ENCODE measurements around the gene SCTR.

The SCTR gene

DNA sequence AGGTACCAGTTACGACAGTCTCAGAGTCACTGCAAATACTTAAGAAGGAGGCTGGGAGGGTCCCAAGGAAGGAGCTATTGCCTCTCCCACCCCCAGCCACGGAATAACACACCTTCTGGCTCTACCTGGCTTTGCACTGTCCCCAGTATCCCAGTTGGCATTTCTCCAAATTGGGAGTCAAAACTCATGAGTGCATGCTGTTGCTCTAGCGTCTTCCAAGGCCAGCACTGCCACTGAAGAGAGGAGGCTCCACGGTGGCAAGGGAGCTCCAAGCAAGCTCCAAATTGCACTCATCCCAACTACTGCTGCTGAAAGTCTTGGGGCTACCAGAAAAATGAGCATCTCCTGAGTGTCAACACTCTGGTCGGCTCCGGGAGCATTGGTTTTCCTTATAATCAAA is 1.6 kb downstream of the SCTR start:
- FAIRE-seq (no peak), DNase-seq (ENCODE audit: insufficient read length) (no peak)
- no peak for TF ChIP-seq POLR2AphosphoS5 (IDR thresholded peaks at IDR 0.05; ENCODE audit: low read depth, low read length)
- TF ChIP-seq POLR2A (IDR thresholded peaks at IDR 0.05; ENCODE audit: low read depth, low read length), result no peak
- no peak for TF ChIP-seq TAF1 (IDR thresholded peaks at IDR 0.05; ENCODE audit: borderline replicate concordance, low read depth, low read length)

DNA sequence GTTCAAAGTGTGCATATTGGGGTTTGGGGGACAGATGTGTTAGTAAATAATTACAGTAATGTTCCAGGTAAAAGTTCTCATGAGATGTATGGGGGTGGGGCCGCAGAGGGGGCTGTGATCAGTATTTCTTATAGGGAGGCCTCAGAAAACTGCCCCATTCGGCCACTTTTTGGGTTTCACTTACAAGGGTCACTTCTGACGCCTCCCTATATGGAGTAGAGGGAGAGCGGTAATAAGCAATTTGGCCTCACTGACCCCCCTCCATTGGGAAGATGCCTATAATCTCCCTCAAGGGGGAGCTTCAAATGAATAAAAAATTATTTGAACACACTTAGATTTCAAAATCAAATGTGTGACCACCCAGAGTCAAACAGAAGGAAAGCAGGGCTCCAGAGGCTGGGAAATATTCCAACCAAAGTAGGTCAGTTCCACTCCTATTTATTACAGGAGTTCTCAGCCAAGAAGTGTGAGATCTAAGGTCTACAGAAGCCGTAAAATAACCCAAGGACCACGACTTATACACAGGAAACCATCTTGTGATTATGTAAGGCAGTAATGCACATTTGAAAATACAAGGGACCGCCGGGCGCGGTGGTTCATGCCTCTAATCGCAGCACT is 2.7 kb downstream of the SCTR start:
- TF ChIP-seq TAF1 (IDR thresholded peaks at IDR 0.05; ENCODE audit: borderline replicate concordance, low read depth, low read length), result no peak
- no peak for TF ChIP-seq POLR2A (IDR thresholded peaks at IDR 0.05; ENCODE audit: low read depth, low read length)
- no peak for TF ChIP-seq POLR2AphosphoS5 (IDR thresholded peaks at IDR 0.05; ENCODE audit: low read depth, low read length)
- DNase-seq (ENCODE audit: insufficient read length) (no peak), FAIRE-seq (no peak)

DNA sequence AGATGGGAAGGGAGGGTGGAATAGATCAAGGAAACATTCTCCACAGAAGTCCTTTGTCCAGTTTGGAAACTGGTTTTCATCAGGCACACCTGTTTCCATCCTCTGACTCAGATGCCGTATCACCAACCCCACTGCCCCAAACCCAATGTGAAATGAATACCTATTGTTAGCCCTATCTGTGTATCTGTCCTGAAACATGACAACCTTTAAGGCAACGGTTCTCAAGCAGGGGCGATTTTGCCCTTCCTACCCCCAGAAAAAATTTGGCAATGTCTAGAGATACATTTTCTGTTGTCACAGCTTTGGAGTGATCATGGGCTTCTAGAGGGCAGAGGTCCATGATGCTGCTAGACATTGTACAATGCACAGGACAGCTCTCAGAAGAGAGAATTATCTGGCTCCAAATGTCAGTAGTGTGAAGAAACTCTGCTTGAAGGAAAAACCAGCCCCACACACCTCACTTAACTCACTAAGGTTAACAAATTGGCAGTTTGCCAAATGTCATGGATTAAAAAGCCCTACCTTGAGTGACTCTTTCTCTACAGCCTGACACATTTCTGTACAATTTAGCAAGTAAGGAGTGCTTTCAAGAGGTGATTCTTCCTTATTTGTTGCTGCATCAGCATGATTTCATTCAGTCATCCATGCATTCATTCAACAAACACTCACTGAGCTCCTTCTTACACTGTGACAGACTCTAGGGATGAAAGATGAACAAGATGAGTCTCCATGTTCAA is 3.4 kb downstream of the SCTR start:
- FAIRE-seq, result no peak
- DNase-seq (ENCODE audit: insufficient read length), result no peak

DNA sequence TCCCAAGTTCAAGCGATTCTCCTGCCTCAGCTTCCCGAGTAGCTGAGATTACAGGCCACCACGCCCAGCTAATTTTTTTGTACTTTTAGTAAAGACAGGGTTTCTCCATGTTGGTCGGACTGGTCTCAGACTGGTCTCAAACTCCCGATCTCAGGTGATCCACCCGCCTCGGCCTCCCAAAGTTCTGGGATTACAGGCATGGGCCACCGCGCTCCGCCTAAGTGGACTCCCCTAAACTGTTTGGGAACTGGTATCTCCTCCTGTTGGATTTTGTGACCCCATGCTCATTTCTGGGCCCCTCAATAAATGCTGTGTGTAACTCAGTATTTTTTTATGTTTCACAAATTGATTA is 5.2 kb downstream of the SCTR start:
- TF ChIP-seq TAF1 (IDR thresholded peaks at IDR 0.05; ENCODE audit: borderline replicate concordance, low read depth, low read length) (no peak), POLR2A (IDR thresholded peaks at IDR 0.05; ENCODE audit: low read depth, low read length) (no peak), POLR2AphosphoS5 (IDR thresholded peaks at IDR 0.05; ENCODE audit: low read depth, low read length) (no peak)
- DNase-seq (ENCODE audit: insufficient read length), result no peak
- FAIRE-seq, result no peak

More for the DNA sequence above, 3.4 kb downstream of the SCTR start:
- TF ChIP-seq TAF1 (IDR thresholded peaks at IDR 0.05; ENCODE audit: borderline replicate concordance, low read depth, low read length), result no peak
- TF ChIP-seq POLR2A (IDR thresholded peaks at IDR 0.05; ENCODE audit: low read depth, low read length), result no peak
- TF ChIP-seq POLR2AphosphoS5 (IDR thresholded peaks at IDR 0.05; ENCODE audit: low read depth, low read length), result no peak

DNA sequence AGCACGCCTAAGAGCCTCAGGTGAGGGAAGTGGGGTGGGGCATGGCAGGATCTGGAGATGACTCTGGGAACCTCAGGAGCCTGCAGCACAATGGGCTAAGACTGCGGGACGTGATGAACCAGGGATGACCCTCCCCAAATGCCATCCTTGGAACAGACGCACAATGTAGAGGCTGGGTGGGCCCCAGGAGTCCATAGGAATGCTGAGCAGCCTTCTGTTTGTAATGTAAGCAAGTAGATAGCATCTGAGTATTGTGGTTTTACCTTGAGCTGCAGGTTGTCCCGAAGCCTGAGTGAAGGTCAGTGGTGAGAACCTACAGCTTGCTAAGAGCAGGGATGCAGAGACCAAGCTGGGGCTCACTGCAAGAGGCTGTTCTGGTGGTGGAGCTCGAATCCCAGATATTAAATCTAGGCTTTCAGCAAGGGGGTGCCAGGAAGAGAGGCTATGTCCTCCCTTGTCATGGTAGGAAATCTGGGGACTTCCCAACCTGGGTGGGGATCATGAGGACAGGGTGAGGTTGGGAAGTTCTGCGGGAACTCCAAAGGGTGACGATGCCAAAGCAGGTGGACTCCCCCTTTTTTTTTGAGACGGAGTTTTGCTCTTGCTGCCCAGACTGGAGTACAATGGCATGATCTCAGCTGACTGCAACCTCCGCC is 5.8 kb downstream of the SCTR start:
- TF ChIP-seq POLR2AphosphoS5 (IDR thresholded peaks at IDR 0.05; ENCODE audit: low read depth, low read length), result no peak
- no peak for TF ChIP-seq TAF1 (IDR thresholded peaks at IDR 0.05; ENCODE audit: borderline replicate concordance, low read depth, low read length)
- TF ChIP-seq POLR2A (IDR thresholded peaks at IDR 0.05; ENCODE audit: low read depth, low read length), result no peak
- DNase-seq (ENCODE audit: insufficient read length) (no peak), FAIRE-seq (no peak)

DNA sequence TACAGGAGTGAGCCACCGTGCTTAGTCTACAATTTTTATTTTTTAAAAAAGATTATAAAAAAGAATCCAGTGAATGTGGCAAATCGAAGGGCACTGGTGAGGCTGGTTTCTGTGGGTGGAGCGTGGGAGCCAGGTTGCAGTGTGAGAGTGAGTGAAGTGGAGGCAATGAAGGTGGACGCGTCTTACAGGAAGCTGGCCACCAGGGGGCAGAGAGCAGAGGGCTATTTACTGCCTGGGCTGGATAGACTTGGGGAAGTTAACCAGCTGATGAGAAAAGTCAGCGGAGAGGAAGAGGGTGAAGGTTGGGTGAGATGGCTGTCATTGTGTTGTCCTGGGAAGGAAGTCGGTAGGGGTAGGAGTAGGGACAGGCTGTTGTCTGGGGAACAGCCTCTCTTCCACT is 6.8 kb downstream of the SCTR start:
- FAIRE-seq (peak; percentile 86), DNase-seq (ENCODE audit: insufficient read length) (peak; percentile 50)
- TF ChIP-seq POLR2A (IDR thresholded peaks at IDR 0.05; ENCODE audit: low read depth, low read length) (no peak), TAF1 (IDR thresholded peaks at IDR 0.05; ENCODE audit: borderline replicate concordance, low read depth, low read length) (no peak), POLR2AphosphoS5 (IDR thresholded peaks at IDR 0.05; ENCODE audit: low read depth, low read length) (no peak)

DNA sequence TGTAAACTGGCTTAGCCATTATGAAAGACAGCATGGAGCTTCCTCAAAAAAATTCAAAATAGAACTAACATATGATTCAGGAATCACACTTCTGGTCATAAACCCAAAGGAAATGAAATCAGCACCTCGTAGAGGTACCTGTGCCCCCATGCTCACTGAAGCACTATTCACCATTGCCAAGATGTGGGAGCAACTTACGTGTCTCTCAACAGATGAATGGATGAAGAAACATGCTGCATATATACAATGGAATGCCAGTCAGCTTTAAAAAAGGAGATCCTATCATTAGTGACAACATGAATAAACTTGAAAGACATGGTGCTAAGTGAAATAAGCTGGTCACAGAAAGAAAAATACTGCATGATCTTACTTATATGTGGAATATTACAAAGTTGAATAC is 8.2 kb downstream of the SCTR start:
- TF ChIP-seq POLR2AphosphoS5 (IDR thresholded peaks at IDR 0.05; ENCODE audit: low read depth, low read length) (no peak), TAF1 (IDR thresholded peaks at IDR 0.05; ENCODE audit: borderline replicate concordance, low read depth, low read length) (no peak), POLR2A (IDR thresholded peaks at IDR 0.05; ENCODE audit: low read depth, low read length) (no peak)
- no peak for DNase-seq (ENCODE audit: insufficient read length)
- no peak for FAIRE-seq

DNA sequence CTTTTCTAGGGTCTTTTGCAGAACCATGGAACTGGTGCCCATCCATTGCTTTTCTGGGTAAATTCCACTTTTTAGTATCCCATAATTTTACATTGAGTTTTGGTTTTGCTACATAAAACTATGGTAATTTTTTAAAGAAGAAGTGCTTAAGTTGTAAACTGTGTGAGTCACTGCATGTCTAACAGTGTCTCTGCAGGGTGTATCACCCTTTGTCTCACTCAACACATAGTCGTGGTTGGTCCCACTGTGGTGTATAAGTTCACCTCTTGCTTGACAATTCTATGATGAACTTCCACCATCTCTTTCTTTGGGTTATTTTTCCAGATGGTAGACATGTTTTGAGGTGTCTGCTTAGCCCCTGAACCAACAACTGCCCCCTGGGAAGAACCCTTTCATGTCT is 10.5 kb downstream of the SCTR start:
- no peak for TF ChIP-seq POLR2A (IDR thresholded peaks at IDR 0.05; ENCODE audit: low read depth, low read length)
- TF ChIP-seq POLR2AphosphoS5 (IDR thresholded peaks at IDR 0.05; ENCODE audit: low read depth, low read length), result no peak
- no peak for TF ChIP-seq TAF1 (IDR thresholded peaks at IDR 0.05; ENCODE audit: borderline replicate concordance, low read depth, low read length)
- FAIRE-seq, result no peak
- DNase-seq (ENCODE audit: insufficient read length), result no peak

DNA sequence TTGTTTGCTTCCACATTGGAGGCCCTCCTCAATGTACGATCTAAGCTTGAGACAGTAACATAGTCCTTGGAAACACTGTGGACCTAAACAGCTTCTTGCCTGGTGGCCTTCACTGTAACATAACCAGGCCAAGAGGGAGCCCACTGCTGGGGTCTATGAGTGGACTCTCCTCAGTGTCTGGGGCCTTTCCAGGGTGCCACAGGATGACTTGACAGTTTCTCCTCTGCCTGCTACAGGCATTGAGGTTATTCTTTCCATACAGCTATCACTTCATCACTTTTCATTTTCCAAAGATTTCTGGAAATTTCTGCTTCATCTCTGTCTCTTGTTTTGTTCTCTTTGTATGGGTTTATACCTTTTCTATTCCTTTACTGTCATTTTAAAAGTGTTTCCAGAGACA is 11.3 kb downstream of the SCTR start:
- DNase-seq (ENCODE audit: insufficient read length), result no peak

DNA sequence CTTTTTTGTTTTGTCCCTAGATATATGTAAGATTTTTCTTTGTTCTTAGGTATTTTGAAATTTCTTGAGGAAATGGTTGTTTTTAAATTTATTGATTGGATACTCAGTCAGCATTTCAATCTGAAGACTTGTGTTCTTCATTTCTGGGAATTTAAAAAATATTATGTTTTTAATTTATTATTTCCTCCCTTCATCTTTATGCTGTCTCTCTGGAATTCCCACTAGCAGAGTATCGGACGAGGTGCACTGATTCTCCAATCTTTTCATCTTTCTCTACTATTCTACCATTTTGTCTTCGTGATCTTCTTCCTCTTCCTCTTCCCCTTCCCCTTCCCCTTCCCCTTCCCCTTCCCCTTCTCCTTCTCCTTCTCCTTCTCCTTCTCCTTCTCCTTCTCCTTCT is 12.3 kb downstream of the SCTR start:
- DNase-seq (ENCODE audit: insufficient read length), result no peak
- TF ChIP-seq TAF1 (IDR thresholded peaks at IDR 0.05; ENCODE audit: borderline replicate concordance, low read depth, low read length), result no peak
- FAIRE-seq, result no peak

More for the DNA sequence above, 11.3 kb downstream of the SCTR start:
- TF ChIP-seq TAF1 (IDR thresholded peaks at IDR 0.05; ENCODE audit: borderline replicate concordance, low read depth, low read length) (no peak), POLR2AphosphoS5 (IDR thresholded peaks at IDR 0.05; ENCODE audit: low read depth, low read length) (no peak), POLR2A (IDR thresholded peaks at IDR 0.05; ENCODE audit: low read depth, low read length) (no peak)
- no peak for FAIRE-seq

DNA sequence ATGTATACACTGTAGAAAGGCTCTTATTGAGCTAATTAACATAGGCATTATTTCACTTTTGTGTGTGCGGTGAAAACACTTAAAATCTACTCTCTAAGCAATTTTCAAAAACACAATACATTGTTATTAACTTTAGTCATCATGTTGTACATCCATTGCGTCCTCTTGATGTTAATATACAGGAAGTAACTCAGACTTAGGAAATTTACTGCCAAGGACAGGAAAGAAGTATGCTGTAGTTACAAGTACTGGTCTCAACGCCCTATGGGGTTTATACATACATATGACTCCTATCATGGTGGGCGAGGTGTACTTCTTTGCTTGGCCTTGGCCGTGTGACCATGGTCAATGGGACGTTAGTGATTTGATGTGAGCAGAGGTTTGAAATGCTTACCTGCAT is 15.5 kb downstream of the SCTR start:
- no peak for DNase-seq (ENCODE audit: insufficient read length)
- no peak for FAIRE-seq
- TF ChIP-seq POLR2AphosphoS5 (IDR thresholded peaks at IDR 0.05; ENCODE audit: low read depth, low read length), result no peak
- TF ChIP-seq POLR2A (IDR thresholded peaks at IDR 0.05; ENCODE audit: low read depth, low read length), result no peak
- TF ChIP-seq TAF1 (IDR thresholded peaks at IDR 0.05; ENCODE audit: borderline replicate concordance, low read depth, low read length), result no peak

DNA sequence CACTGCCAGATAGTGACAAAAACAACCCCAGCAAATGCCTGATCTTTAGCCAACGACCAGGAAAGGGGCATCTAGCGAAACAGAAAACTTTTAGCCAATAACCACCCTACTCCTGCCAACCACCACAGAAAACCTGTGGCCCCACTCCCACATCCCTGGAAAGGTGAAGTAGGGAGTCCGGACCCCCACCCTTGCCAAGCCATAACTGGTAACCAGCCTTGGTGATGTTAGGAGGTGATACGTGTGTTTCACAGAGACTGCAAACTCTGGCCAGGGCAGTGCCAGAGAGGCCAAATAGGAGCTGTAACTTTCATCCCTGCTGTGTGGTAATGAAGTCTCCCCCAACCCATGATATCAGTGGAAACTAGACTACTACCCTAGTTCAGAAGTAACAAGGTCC is 27.6 kb downstream of the SCTR start:
- no peak for TF ChIP-seq POLR2AphosphoS5 (IDR thresholded peaks at IDR 0.05; ENCODE audit: low read depth, low read length)
- no peak for TF ChIP-seq POLR2A (IDR thresholded peaks at IDR 0.05; ENCODE audit: low read depth, low read length)
- TF ChIP-seq TAF1 (IDR thresholded peaks at IDR 0.05; ENCODE audit: borderline replicate concordance, low read depth, low read length), result no peak
- no peak for FAIRE-seq
- DNase-seq (ENCODE audit: insufficient read length), result no peak
